Caki2 (cell line): ENCODE results near the gene PRPF40A. TPM values are rescaled to one million over a fixed set of nuclear protein-coding genes. Genes with fewer than 3 reads are reported as not detected.

ENCODE experiments used
- DNase-seq: peaks from one replicate; pipeline ENCODE4 v3.0.0-alpha.2; 2015; ENCODE audit warnings: low read depth
- in situ Hi-C: cut with HindIII; loops from 2 replicates; pipeline ENCODE4 v1.10.0; 2016; ENCODE audit warnings: low sequenced_read_pairs, low pct_unique_long_range_greater_than_20kb, mixed read lengths
- total RNA-seq: library from RNA; depleted of rRNA; stranded (reverse); fragments of >200 nt; shearing (Covaris generic); gene quantifications from 2 replicates; pipeline ENCODE4 v1.2.3, GENCODE V29; 2014; ENCODE audit warnings: low replicate concordance

The PRPF40A gene
- total RNA-seq, 1 experiment from 2014 or later = 90.4 TPM

- no peak for DNase-seq
- in situ Hi-C loops = no loop called here
These were observed 86.8 kb downstream of the PRPF40A start for GRCh38 chr2:152630466-152630865.

GRCh38 chr2:152629202-152629601 lies 88.1 kb downstream of the PRPF40A start:
- DNase-seq = no peak
- in situ Hi-C loops = no loop called here

- in situ Hi-C loops = no loop called here
- peak; percentile 16 for DNase-seq
These were observed 89.8 kb downstream of the PRPF40A start for GRCh38 chr2:152627351-152627957.

GRCh38 chr2:152626911-152627339 lies 90.3 kb downstream of the PRPF40A start:
- in situ Hi-C loops = no loop called here
- no peak for DNase-seq

- DNase-seq = no peak
- in situ Hi-C loops = no loop called here
These were observed 92.5 kb downstream of the PRPF40A start for GRCh38 chr2:152624805-152625204.

GRCh38 chr2:152623775-152624174 lies 93.5 kb downstream of the PRPF40A start:
- in situ Hi-C loops = no loop called here
- DNase-seq = no peak

GRCh38 chr2:152623076-152623740 lies 94.1 kb downstream of the PRPF40A start:
- DNase-seq = peak; percentile 44
- in situ Hi-C loops = no loop called here

- in situ Hi-C loops = no loop called here
These were observed 95.0 kb downstream of the PRPF40A start for GRCh38 chr2:152622219-152622618.

GRCh38 chr2:152620985-152621384 lies 96.3 kb downstream of the PRPF40A start:
- no peak for DNase-seq
- in situ Hi-C loops = no loop called here

More at GRCh38 chr2:152622219-152622618, 95.0 kb downstream of the PRPF40A start:
- DNase-seq = no peak

- DNase-seq = no peak
- in situ Hi-C loops = no loop called here
These were observed 97.1 kb downstream of the PRPF40A start for GRCh38 chr2:152620208-152620607.

GRCh38 chr2:152618193-152618564 lies 99.1 kb downstream of the PRPF40A start:
- in situ Hi-C loops = no loop called here
- no peak for DNase-seq

GRCh38 chr2:152617456-152618192 lies 99.6 kb downstream of the PRPF40A start:
- in situ Hi-C loops = no loop called here
- DNase-seq = no peak

- in situ Hi-C loops = no loop called here
- no peak for DNase-seq
These were observed 102.1 kb downstream of the PRPF40A start for GRCh38 chr2:152615177-152615576.

- no peak for DNase-seq
- in situ Hi-C loops = no loop called here
These were observed 104.0 kb downstream of the PRPF40A start for GRCh38 chr2:152613235-152613634.

- in situ Hi-C loops = no loop called here
- DNase-seq = peak; percentile 41
These were observed 105.6 kb downstream of the PRPF40A start for GRCh38 chr2:152611458-152612231.

- in situ Hi-C loops = no loop called here
- no peak for DNase-seq
These were observed 107.6 kb downstream of the PRPF40A start for GRCh38 chr2:152609699-152610098.

GRCh38 chr2:152609154-152609553 lies 108.1 kb downstream of the PRPF40A start:
- DNase-seq = no peak
- in situ Hi-C loops = no loop called here

- no peak for DNase-seq
These were observed 109.4 kb downstream of the PRPF40A start for GRCh38 chr2:152607793-152608300.

More at GRCh38 chr2:152607793-152608300, 109.4 kb downstream of the PRPF40A start:
- in situ Hi-C loops = no loop called here
